Endodermal cell (in vitro differentiated cells): Measurements from ENCODE around the gene IQSEC2. TPM values are rescaled to one million over a fixed set of nuclear protein-coding genes. Genes with fewer than 3 reads are reported as not detected.

ENCODE experiments used
- DNase-seq: peaks from one replicate; pipeline ENCODE4 v3.0.0-alpha.2; 2017
- H3K27ac ChIP-seq: 2 replicates; pipeline ENCODE4 v1.5.1; 2013; ENCODE audit warnings: mild to moderate bottlenecking, low read depth, low read length, moderate library complexity
- H3K27me3 ChIP-seq: 2 replicates; pipeline ENCODE4 v1.6.1; 2013; ENCODE audit warnings: mild to moderate bottlenecking, low read length, moderate library complexity; ENCODE audit not compliant: insufficient read depth, control insufficient read depth, poor library complexity, severe bottlenecking
- H3K36me3 ChIP-seq: 2 replicates; pipeline ENCODE4 v1.7.0; 2013; ENCODE audit warnings: mild to moderate bottlenecking, low read length, moderate library complexity; ENCODE audit not compliant: control insufficient read depth, insufficient read depth
- H3K4me1 ChIP-seq: one replicate; pipeline ENCODE4 v1.7.0; 2013; ENCODE audit warnings: low read length; ENCODE audit not compliant: control insufficient read depth, insufficient read depth
- H3K4me3 ChIP-seq: 2 replicates; pipeline ENCODE4 v1.5.1; 2013; ENCODE audit warnings: mild to moderate bottlenecking, low read length, moderate library complexity
- H3K9ac ChIP-seq: 2 replicates; pipeline ENCODE4 v1.6.1; 2013; ENCODE audit warnings: mild to moderate bottlenecking, low read length, moderate library complexity; ENCODE audit not compliant: poor library complexity, severe bottlenecking; ENCODE audit errors: extremely low read depth
- H3K9me3 ChIP-seq: 2 replicates; pipeline ENCODE4 v1.6.1; 2013; ENCODE audit warnings: mild to moderate bottlenecking, low read length, moderate library complexity; ENCODE audit not compliant: control insufficient read depth
- H3K27ac Mint-ChIP-seq: 2 replicates; pipeline ENCODE4 v1.8.0; 2020; ENCODE audit warnings: mixed read lengths
- H3K27me3 Mint-ChIP-seq: 2 replicates; pipeline ENCODE4 v1.8.0; 2021; ENCODE audit warnings: mild to moderate bottlenecking, mixed read lengths; ENCODE audit not compliant: insufficient read depth
- H3K36me3 Mint-ChIP-seq: 2 replicates; pipeline ENCODE4 v1.8.0; 2020; ENCODE audit warnings: low read depth, mixed read lengths
- H3K4me1 Mint-ChIP-seq: 2 replicates; pipeline ENCODE4 v1.8.0; 2020; ENCODE audit warnings: mixed read lengths
- H3K4me3 Mint-ChIP-seq: 2 replicates; pipeline ENCODE4 v1.8.0; 2020; ENCODE audit warnings: mild to moderate bottlenecking, moderate library complexity, mixed read lengths
- H3K9me3 Mint-ChIP-seq: 2 replicates; pipeline ENCODE4 v1.8.0; 2020; ENCODE audit warnings: mild to moderate bottlenecking, mixed read lengths
- WGBS, 2 experiments: methylation state at CpG; one replicate each; pipeline versions ENCODE4 v1.1.5 to v1.1.7; 2013; ENCODE audit warnings: missing lambda C conversion rate in 2 of 2, mixed read lengths in 1 of 2; ENCODE audit not compliant: insufficient coverage in 1 of 2, insufficient read length in 1 of 2; 5-methylcytosine and 5-hydroxymethylcytosine counted together
- total RNA-seq, 2 donors: library from RNA; stranded (reverse); fragmentation: NEBNext Ultra II Directional in 1 of 2; extraction: Animal tissue kit (Norgen Biotek cat#: 25700) in 1 of 2; gene quantifications; 2 replicates in 1 of 2; 3 replicates in 1 of 2; pipeline ENCODE4 v1.2.1, GENCODE V29; 2021
- TF ChIP-seq, protein P1 (sequence below): fragments of 200-600 bp; sonication (generic); conservative IDR thresholded peaks from 2 replicates; pipeline ENCODE4 v1.5.0; 2021; ENCODE audit warnings: antibody characterized with exemption, mild to moderate bottlenecking

IQSEC2 gene
- total RNA-seq, 2 donors from 2014 or later = 14.7 to 18.2 TPM

DNA sequence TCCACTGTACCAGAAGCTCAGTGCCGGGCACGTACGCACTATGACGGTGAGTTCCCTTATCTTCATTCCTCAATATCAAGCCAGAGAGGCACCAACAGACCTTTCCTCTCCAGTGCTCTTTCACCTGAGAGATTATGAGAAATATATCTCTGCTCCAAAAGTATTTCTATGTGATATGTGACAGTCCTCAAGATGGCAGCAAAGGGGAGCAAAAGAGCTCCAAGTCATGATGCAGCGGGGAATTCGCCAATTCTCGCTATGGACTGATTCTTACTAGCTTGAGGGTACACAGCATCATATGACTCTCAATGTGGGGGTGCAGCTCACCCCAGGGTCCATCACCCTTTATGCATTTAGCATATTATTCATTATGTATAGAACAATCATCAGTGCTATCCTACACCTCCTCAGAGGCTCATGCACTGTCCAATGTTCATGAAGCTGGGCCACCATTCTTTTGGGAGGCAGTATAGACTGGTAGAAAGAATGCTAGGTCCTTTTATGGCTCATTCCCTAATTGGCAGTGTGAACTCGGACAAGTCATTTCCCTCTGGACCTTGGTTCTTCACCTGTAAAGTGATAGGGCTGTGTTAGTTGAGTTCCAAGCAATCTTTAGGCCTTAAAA, 12.8 kb upstream of the IQSEC2 start:
- no peak overlapping the region for H3K27ac Mint-ChIP-seq
- H3K9me3 Mint-ChIP-seq = peaks cover 73% of the 10 kb centered on the region
- 91% methylated on average over 8 of the region's 8 CpGs; no CpG with 5 or more reads in 1 of the 2 experiments for WGBS, 2 experiments
- H3K4me1 ChIP-seq = no peaks in the 10 kb centered on the region
- H3K36me3 Mint-ChIP-seq = no peaks in the 10 kb centered on the region
- no peak overlapping the region for H3K4me3 ChIP-seq
- H3K27me3 Mint-ChIP-seq = no peaks in the 10 kb centered on the region
- H3K36me3 ChIP-seq = no peaks in the 10 kb centered on the region
- H3K27me3 ChIP-seq = no peaks in the 10 kb centered on the region
- no peak overlapping the region for H3K4me3 Mint-ChIP-seq
- peaks cover 11% of the 10 kb centered on the region for H3K4me1 Mint-ChIP-seq
- TF ChIP-seq, protein P1, sequence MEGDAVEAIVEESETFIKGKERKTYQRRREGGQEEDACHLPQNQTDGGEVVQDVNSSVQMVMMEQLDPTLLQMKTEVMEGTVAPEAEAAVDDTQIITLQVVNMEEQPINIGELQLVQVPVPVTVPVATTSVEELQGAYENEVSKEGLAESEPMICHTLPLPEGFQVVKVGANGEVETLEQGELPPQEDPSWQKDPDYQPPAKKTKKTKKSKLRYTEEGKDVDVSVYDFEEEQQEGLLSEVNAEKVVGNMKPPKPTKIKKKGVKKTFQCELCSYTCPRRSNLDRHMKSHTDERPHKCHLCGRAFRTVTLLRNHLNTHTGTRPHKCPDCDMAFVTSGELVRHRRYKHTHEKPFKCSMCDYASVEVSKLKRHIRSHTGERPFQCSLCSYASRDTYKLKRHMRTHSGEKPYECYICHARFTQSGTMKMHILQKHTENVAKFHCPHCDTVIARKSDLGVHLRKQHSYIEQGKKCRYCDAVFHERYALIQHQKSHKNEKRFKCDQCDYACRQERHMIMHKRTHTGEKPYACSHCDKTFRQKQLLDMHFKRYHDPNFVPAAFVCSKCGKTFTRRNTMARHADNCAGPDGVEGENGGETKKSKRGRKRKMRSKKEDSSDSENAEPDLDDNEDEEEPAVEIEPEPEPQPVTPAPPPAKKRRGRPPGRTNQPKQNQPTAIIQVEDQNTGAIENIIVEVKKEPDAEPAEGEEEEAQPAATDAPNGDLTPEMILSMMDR = peak; percentile 56
- no peak for DNase-seq
- no peak overlapping the region for H3K9ac ChIP-seq
- H3K27ac ChIP-seq = no peak overlapping the region
- H3K9me3 ChIP-seq = no peaks in the 10 kb centered on the region

DNA sequence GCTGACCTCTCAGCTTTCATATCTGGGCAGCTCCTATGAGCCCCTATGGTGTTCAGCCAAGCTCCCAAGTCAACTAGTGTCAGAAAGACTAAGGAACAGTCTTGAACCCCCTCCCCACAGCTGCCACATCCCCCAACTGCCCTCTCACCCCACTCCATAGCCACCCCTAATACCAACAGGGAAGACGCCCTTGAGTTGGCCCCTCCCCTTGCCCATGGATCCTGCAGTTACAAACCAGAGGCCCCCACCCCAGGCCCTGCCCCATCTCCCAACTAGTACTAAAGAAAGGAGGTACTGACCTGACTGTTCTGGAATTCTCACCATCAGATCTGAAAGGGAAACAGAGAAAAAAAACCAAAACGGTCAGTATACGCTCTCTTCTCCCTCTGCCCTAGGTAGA, 10.2 kb upstream of the IQSEC2 start:
- Mint-ChIP-seq H3K4me1 (peaks cover 6% of the 10 kb centered on the region), H3K9me3 (peaks cover 74% of the 10 kb centered on the region), H3K36me3 (no peaks in the 10 kb centered on the region), H3K27ac (no peak overlapping the region), H3K27me3 (no peaks in the 10 kb centered on the region), H3K4me3 (no peak overlapping the region)
- H3K27ac ChIP-seq = no peak overlapping the region
- no peak for DNase-seq
- no peaks in the 10 kb centered on the region for H3K4me1 ChIP-seq
- no peak overlapping the region for H3K4me3 ChIP-seq
- TF ChIP-seq, protein P1 = no peak
- H3K36me3 ChIP-seq = no peaks in the 10 kb centered on the region
- no peaks in the 10 kb centered on the region for H3K9me3 ChIP-seq
- no peaks in the 10 kb centered on the region for H3K27me3 ChIP-seq
- H3K9ac ChIP-seq = no peak overlapping the region
- 83% methylated on average over 3 of the region's 3 CpGs; no CpG with 5 or more reads in 1 of the 2 experiments for WGBS, 2 experiments

DNA sequence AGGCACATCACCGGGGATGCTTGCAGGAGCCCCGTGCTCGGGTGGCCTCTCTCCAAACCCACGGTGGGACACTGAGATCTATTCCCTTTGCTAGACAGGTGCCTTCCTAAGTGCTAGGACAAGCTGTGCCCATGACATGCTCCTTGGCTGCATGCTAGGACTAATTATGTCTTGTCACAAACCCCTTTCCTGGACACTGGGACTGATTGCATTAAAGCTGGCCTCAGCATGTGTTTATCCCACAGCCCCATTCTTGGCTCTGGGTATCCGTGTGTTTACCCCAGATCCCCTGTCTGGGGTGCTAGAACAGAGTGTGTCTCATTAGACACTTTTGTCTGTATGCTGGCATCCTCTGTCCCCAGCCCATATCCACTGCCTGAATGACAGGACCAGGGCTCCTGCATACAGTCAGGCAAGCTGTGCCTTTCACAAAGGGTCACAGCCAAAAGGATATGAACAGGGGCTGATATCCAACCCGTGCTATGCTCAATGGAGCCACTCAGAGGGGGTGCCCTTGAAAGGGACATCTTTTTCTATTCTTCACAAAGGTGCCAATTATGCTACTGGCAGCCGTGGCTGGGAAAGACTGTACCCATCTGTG, 9.2 kb upstream of the IQSEC2 start:
- H3K36me3 Mint-ChIP-seq = no peaks in the 10 kb centered on the region
- TF ChIP-seq, protein P1 = no peak

More for the DNA sequence above, 9.2 kb upstream of the IQSEC2 start:
- Histone ChIP-seq H3K4me3 (no peak overlapping the region), H3K4me1 (no peaks in the 10 kb centered on the region), H3K9me3 (no peaks in the 10 kb centered on the region), H3K9ac (no peak overlapping the region), H3K36me3 (no peaks in the 10 kb centered on the region), H3K27ac (no peak overlapping the region), H3K27me3 (no peaks in the 10 kb centered on the region)
- Mint-ChIP-seq H3K9me3 (peaks cover 73% of the 10 kb centered on the region), H3K4me1 (peaks cover 6% of the 10 kb centered on the region), H3K27ac (no peak overlapping the region), H3K27me3 (no peaks in the 10 kb centered on the region), H3K4me3 (no peak overlapping the region)
- 92 to 96% methylated on average over 4 to 7 of the region's 7 CpGs for WGBS, 2 experiments
- DNase-seq = no peak
